ENCODE measurements around the gene KCNQ1. TPM values are rescaled to one million over a fixed set of nuclear protein-coding genes. Genes with fewer than 3 reads are reported as not detected.

The KCNQ1 gene
- total and polyA plus RNA-seq, 2 of the 13 experiments (the other 11 are each of a cell fraction or from before 2014, with no cell fraction given), result 0.02 to 0.08 TPM

DNA sequence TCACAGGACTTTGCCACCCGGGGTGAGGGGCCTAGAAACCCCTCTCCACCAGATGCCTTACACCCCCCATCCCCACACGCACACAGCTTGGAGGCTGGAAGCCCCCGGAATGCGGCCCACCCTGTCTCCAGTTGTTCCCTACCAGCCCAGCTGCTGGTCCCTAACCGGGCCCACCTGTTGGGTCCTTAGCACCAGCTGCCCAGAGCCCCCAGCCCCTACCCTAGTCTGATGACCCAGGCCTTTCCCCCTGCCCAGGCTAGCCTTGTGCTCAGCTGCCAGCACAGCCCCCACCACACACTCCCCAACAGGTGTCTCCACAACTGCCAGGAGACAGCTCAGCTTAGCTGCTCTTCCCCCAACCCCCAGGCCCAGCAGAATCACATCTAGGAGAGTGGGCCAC lies 373.7 kb downstream of the KCNQ1 start (continued):
- TF ChIP-seq, protein P1, sequence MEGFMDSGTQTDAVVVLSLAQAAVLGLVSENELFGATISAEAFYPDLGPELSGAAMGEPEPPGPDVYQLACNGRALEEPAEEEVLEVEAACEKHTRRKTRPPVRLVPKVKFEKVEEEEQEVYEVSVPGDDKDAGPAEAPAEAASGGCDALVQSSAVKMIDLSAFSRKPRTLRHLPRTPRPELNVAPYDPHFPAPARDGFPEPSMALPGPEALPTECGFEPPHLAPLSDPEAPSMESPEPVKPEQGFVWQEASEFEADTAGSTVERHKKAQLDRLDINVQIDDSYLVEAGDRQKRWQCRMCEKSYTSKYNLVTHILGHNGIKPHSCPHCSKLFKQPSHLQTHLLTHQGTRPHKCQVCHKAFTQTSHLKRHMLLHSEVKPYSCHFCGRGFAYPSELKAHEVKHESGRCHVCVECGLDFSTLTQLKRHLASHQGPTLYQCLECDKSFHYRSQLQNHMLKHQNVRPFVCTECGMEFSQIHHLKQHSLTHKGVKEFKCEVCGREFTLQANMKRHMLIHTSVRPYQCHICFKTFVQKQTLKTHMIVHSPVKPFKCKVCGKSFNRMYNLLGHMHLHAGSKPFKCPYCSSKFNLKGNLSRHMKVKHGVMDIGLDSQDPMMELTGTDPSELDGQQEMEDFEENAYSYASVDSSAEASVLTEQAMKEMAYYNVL (CRISPR knock-in tag; IDR thresholded peaks at IDR 0.05; ENCODE audit: borderline replicate concordance), result no peak
- TF ChIP-seq, protein P2, sequence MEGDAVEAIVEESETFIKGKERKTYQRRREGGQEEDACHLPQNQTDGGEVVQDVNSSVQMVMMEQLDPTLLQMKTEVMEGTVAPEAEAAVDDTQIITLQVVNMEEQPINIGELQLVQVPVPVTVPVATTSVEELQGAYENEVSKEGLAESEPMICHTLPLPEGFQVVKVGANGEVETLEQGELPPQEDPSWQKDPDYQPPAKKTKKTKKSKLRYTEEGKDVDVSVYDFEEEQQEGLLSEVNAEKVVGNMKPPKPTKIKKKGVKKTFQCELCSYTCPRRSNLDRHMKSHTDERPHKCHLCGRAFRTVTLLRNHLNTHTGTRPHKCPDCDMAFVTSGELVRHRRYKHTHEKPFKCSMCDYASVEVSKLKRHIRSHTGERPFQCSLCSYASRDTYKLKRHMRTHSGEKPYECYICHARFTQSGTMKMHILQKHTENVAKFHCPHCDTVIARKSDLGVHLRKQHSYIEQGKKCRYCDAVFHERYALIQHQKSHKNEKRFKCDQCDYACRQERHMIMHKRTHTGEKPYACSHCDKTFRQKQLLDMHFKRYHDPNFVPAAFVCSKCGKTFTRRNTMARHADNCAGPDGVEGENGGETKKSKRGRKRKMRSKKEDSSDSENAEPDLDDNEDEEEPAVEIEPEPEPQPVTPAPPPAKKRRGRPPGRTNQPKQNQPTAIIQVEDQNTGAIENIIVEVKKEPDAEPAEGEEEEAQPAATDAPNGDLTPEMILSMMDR (CRISPR knock-in tag; IDR thresholded peaks at IDR 0.05), result no peak
- TF ChIP-seq, protein P3, sequence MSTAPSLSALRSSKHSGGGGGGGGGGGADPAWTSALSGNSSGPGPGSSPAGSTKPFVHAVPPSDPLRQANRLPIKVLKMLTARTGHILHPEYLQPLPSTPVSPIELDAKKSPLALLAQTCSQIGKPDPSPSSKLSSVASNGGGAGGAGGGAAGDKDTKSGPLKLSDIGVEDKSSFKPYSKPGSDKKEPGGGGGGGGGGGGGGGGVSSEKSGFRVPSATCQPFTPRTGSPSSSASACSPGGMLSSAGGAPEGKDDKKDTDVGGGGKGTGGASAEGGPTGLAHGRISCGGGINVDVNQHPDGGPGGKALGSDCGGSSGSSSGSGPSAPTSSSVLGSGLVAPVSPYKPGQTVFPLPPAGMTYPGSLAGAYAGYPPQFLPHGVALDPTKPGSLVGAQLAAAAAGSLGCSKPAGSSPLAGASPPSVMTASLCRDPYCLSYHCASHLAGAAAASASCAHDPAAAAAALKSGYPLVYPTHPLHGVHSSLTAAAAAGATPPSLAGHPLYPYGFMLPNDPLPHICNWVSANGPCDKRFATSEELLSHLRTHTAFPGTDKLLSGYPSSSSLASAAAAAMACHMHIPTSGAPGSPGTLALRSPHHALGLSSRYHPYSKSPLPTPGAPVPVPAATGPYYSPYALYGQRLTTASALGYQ (CRISPR knock-in tag; IDR thresholded peaks at IDR 0.05), result no peak
- TF ChIP-seq ZNF101 (CRISPR knock-in tag; IDR thresholded peaks at IDR 0.05; ENCODE audit: borderline replicate concordance, low read depth), result no peak
- no peak for TF ChIP-seq NR2F1 (CRISPR knock-in tag; IDR thresholded peaks at IDR 0.05)
- no peak for TF ChIP-seq ZNF558 (CRISPR knock-in tag; IDR thresholded peaks at IDR 0.05; ENCODE audit: borderline replicate concordance)

DNA sequence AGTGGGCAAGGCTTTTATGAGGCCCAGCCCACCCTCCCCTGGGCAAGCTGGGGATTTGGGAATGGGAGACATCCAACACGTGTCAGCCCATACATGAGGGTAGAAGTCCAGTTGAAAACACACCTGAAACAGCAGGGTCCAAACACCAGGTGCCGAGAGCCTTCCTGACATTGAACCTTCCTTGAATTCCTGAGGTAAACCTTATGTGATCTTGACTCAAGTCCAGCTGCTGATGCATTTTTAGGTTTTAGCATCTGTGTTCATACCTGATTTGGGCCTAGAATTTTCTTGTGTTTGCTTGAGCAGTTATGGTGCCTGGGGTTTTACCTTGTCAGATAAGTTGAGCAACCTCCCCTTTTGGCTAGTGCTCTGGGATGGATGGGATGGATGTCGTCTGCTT lies 374.5 kb downstream of the KCNQ1 start:
- no peak overlapping the region for H3K4me2 ChIP-seq (ENCODE audit: low read depth, low read length)
- no peak overlapping the region for H2AFZ ChIP-seq (ENCODE audit: low read length)
- ChIA-PET CTCF (ENCODE audit: low intra/inter-chr PET ratio, low total read pairs) (no interaction called here), POLR2A (no interaction called here)
- ATAC-seq (no peak), DNase-seq (ENCODE audit: low spot score) (no peak), FAIRE-seq (no peak)
- no peak overlapping the region for H3K4me3 ChIP-seq (replicated peaks in 1 of 3; ENCODE audit: insufficient read depth in 1 of 3, low read depth in 2 of 3, low read length in 3 of 3)
- H3K9me3 ChIP-seq (ENCODE audit: low read length), result peaks cover 32% of the 10 kb centered on the region
- intact Hi-C loops (cut with micrococcal nuclease; ENCODE audit: unreplicated experiment), result no loop called here
- H3K27ac ChIP-seq (ENCODE audit: extremely low read length, insufficient read depth, low read length), result no peak overlapping the region
- no peaks in the 10 kb centered on the region for H3K4me1 ChIP-seq (ENCODE audit: insufficient read depth, low read length)
- BruUV-seq (replicated peaks), result no TSS peak
- H3K79me2 ChIP-seq (ENCODE audit: insufficient read depth, low read length), result no peaks in the 10 kb centered on the region
- no peaks in the 10 kb centered on the region for H3K36me3 ChIP-seq (replicated peaks in 1 of 2; ENCODE audit: control insufficient read depth in 1 of 2, insufficient read depth in 2 of 2, low read length in 2 of 2)
- H3K27me3 ChIP-seq (ENCODE audit: control insufficient read depth in 1 of 2, insufficient read depth in 2 of 2, low read length in 2 of 2), result peaks cover 3 to 59% of the 10 kb centered on the region in 2 experiments
- in situ Hi-C loops (cut with HindIII; ENCODE audit: extremely low pct_ligation_motif_present, low pct_unique_long_range_greater_than_20kb), result no loop called here
- 0% methylated on average over 2 of the region's 3 CpGs for WGBS (ENCODE audit: low lambda C conversion rate)
- H4K20me1 ChIP-seq (ENCODE audit: insufficient read depth, low read length), result no peaks in the 10 kb centered on the region
- no peak overlapping the region for H3K9ac ChIP-seq (ENCODE audit: insufficient read depth, low read depth, low read length)
- TF ChIP-seq ZC3H13 (CRISPR knock-in tag; IDR thresholded peaks at IDR 0.05) (no peak), RARA (CRISPR knock-in tag; IDR thresholded peaks at IDR 0.05) (no peak), ZNF772 (CRISPR knock-in tag; IDR thresholded peaks at IDR 0.05) (no peak), SYNCRIP (IDR thresholded peaks at IDR 0.05; ENCODE audit: insufficient read depth, low read depth, low read length) (no peak), PRPF4 (IDR thresholded peaks at IDR 0.05; ENCODE audit: low read depth, low read length, poor library complexity, severe bottlenecking) (no peak), ZNF878 (CRISPR knock-in tag; IDR thresholded peaks at IDR 0.05) (no peak)
- TF ChIP-seq, protein P4, sequence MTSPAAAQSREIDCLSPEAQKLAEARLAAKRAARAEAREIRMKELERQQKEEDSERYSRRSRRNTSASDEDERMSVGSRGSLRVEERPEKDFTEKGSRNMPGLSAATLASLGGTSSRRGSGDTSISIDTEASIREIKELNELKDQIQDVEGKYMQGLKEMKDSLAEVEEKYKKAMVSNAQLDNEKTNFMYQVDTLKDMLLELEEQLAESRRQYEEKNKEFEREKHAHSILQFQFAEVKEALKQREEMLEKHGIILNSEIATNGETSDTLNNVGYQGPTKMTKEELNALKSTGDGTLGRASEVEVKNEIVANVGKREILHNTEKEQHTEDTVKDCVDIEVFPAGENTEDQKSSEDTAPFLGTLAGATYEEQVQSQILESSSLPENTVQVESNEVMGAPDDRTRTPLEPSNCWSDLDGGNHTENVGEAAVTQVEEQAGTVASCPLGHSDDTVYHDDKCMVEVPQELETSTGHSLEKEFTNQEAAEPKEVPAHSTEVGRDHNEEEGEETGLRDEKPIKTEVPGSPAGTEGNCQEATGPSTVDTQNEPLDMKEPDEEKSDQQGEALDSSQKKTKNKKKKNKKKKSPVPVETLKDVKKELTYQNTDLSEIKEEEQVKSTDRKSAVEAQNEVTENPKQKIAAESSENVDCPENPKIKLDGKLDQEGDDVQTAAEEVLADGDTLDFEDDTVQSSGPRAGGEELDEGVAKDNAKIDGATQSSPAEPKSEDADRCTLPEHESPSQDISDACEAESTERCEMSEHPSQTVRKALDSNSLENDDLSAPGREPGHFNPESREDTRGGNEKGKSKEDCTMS (CRISPR knock-in tag; conservative IDR thresholded peaks at IDR 0.05), result no peak
- TF ChIP-seq, protein P5, sequence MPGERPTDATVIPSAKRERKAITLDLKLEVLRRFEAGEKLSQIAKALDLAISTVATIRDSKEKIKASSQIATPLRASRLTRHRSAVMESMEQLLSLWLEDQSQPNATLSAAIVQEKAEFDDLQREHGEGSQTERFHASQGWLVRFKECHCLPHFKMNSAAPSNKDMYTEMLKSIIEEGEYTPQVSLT (CRISPR knock-in tag; IDR thresholded peaks at IDR 0.05; ENCODE audit: borderline replicate concordance, low read depth), result no peak

All from HepG2 (cell line).